Endothelial cell of umbilical vein (primary cell): ENCODE measurements around the gene CHN2. TPM values are rescaled to one million over a fixed set of nuclear protein-coding genes. Genes with fewer than 3 reads are reported as not detected.
"Not testable (repeated sequence)": the region's sequence is repeated elsewhere in the genome, so short reads cannot be mapped to it uniquely, and the experiment has no call there.

ENCODE experiments used
- BruUV-seq: library from RNA; stranded (reverse); fragments of 400-500 nt; replicated peaks from 2 replicates; lab custom pipeline; 2021; lab: Mats Ljungman, UMichigan
- CTCF ChIA-PET: fragments of 300-600, 350-600 bp; sonication (Branson Sonifier 250); formaldehyde crosslinking; loops from one replicate; lab custom pipeline; 2021; ENCODE audit warnings: antibody characterized with exemption, inconsistent platforms; lab: Charles Lee
- POLR2A ChIA-PET: fragments of 300-600, 350-600 bp; sonication (Branson Sonifier 250); formaldehyde crosslinking; loops from one replicate; lab custom pipeline; 2021; ENCODE audit warnings: antibody characterized with exemption, inconsistent platforms; lab: Charles Lee
- DNase-seq: peaks from one replicate; pipeline ENCODE4 v3.0.0-alpha.2; 2011; ENCODE audit warnings: low read depth, low spot score
- FAIRE-seq: peaks from 2 replicates; lab custom pipeline; 2011; peaks lifted over from hg19 to GRCh38; lab: Jason Lieb, UNC
- H2AFZ ChIP-seq: 2 replicates; pipeline ENCODE4 v1.6.0; 2012; ENCODE audit warnings: low read depth, low read length, control low read depth, inconsistent platforms
- H3K27ac ChIP-seq: 2 replicates; pipeline ENCODE4 v1.5.1; 2011; ENCODE audit warnings: low read depth, mild to moderate bottlenecking, control low read depth, low read length, moderate library complexity; ENCODE audit not compliant: insufficient read depth
- H3K27me3 ChIP-seq, 2 experiments: 2 replicates each; pipeline versions ENCODE4 v1.6.0 to v1.6.1; 2011; ENCODE audit warnings: low read length in 2 of 2, mixed read lengths in 1 of 2; ENCODE audit not compliant: control insufficient read depth in 2 of 2, insufficient read depth in 2 of 2
- H3K36me3 ChIP-seq, 2 experiments: 2 replicates in 1 of 2; 3 replicates in 1 of 2; pipeline ENCODE4 v1.5.1; 2011; ENCODE audit warnings: low read length in 2 of 2, mild to moderate bottlenecking in 1 of 2, moderate library complexity in 1 of 2; ENCODE audit not compliant: control insufficient read depth in 2 of 2, insufficient read depth in 2 of 2; ENCODE audit errors: extremely low read depth in 1 of 2
- H3K4me1 ChIP-seq: 3 replicates; pipeline ENCODE4 v1.5.1; 2011; ENCODE audit warnings: mild to moderate bottlenecking, low read length; ENCODE audit not compliant: control insufficient read depth, insufficient read depth; ENCODE audit errors: extremely low read depth
- H3K4me2 ChIP-seq: 2 replicates; pipeline ENCODE4 v1.6.1; 2011; ENCODE audit warnings: low read length, control low read depth, mixed read lengths; ENCODE audit not compliant: insufficient read depth
- H3K4me3 ChIP-seq, 3 experiments: fragments of 200-600 bp in 1 of 3; sonication (generic), shearing (Covaris generic) in 1 of 3; replicated peaks in 1 of 3; 2 replicates each; pipeline ENCODE4 v1.5.1; 2011 to 2016; ENCODE audit warnings: control low read depth in 3 of 3, low read length in 3 of 3, mild to moderate bottlenecking in 2 of 3, inconsistent platforms in 1 of 3, low read depth in 1 of 3, moderate library complexity in 1 of 3; ENCODE audit not compliant: insufficient read depth in 1 of 3
- H3K79me2 ChIP-seq: 2 replicates; pipeline ENCODE4 v1.6.0; 2012; ENCODE audit warnings: low read length, inconsistent platforms; ENCODE audit not compliant: control insufficient read depth, insufficient read depth
- H3K9ac ChIP-seq: replicated peaks from 2 replicates; pipeline ENCODE3; 2011; ENCODE audit warnings: low read length, control low read depth; ENCODE audit not compliant: insufficient read depth; ENCODE audit errors: extremely low read depth
- H3K9me1 ChIP-seq: replicated peaks from 3 replicates; pipeline ENCODE4 v1.6.0; 2011; ENCODE audit warnings: mild to moderate bottlenecking, low read length; ENCODE audit not compliant: control insufficient read depth, insufficient read depth; ENCODE audit errors: extremely low read depth
- H3K9me3 ChIP-seq: replicated peaks from 2 replicates; pipeline ENCODE4 v1.5.1; 2012; ENCODE audit warnings: low read length, inconsistent platforms; ENCODE audit not compliant: control insufficient read depth, insufficient read depth
- H4K20me1 ChIP-seq: replicated peaks from 2 replicates; pipeline ENCODE3; 2011; ENCODE audit warnings: mild to moderate bottlenecking, low read length; ENCODE audit not compliant: control insufficient read depth, insufficient read depth; ENCODE audit errors: extremely low read depth
- CTCF ChIP-seq, 2 donors: IDR thresholded peaks; 1 replicate in 1 of 2; 2 replicates in 1 of 2; pipeline ENCODE4 v1.5.1; 2011; ENCODE audit warnings: low read length in 2 of 2, mild to moderate bottlenecking in 2 of 2, moderate library complexity in 2 of 2, control low read depth in 1 of 2, inconsistent platforms in 1 of 2, low read depth in 1 of 2; ENCODE audit not compliant: insufficient read depth in 1 of 2; ENCODE audit errors: extremely low read depth in 1 of 2
- EZH2 ChIP-seq: IDR thresholded peaks from 2 replicates; pipeline ENCODE4 v1.6.1; 2012; ENCODE audit warnings: borderline replicate concordance, low read depth, mild to moderate bottlenecking, moderate library complexity, low read length, inconsistent platforms; ENCODE audit not compliant: severe bottlenecking
- FOS ChIP-seq: IDR thresholded peaks from 2 replicates; pipeline ENCODE4 v1.6.1; 2011; ENCODE audit warnings: mild to moderate bottlenecking, low read length, moderate library complexity, borderline replicate concordance; ENCODE audit not compliant: insufficient read depth
- GATA2 ChIP-seq: IDR thresholded peaks from 2 replicates; pipeline ENCODE4 v1.7.0; 2011; ENCODE audit warnings: low read depth, mild to moderate bottlenecking, moderate library complexity, mixed read lengths, low read length; ENCODE audit not compliant: insufficient read length, insufficient read depth
- JUN ChIP-seq: IDR thresholded peaks from 2 replicates; pipeline ENCODE4 v1.6.1; 2011; ENCODE audit warnings: borderline replicate concordance, low read depth; ENCODE audit not compliant: insufficient read length, insufficient read depth
- MAX ChIP-seq: IDR thresholded peaks from 2 replicates; pipeline ENCODE4 v1.6.1; 2011; ENCODE audit not compliant: insufficient read depth, insufficient read length
- MYC ChIP-seq: IDR thresholded peaks from one replicate; pipeline ENCODE4 v1.6.1; 2011; ENCODE audit warnings: mild to moderate bottlenecking, low read depth, low read length
- POLR2A ChIP-seq: IDR thresholded peaks from 2 replicates; pipeline ENCODE4 v1.6.1; 2012; ENCODE audit warnings: low read depth, mild to moderate bottlenecking, control low read depth, low read length
- POLR2AphosphoS5 ChIP-seq: IDR thresholded peaks from 2 replicates; pipeline ENCODE4 v1.6.1; 2012; ENCODE audit warnings: low read depth, mild to moderate bottlenecking, control low read depth, low read length, moderate library complexity; ENCODE audit not compliant: insufficient read depth
- dilution Hi-C: fragments of 300-500 bp; cut with MboI; formaldehyde crosslinking; loops from one replicate; pipeline ENCODE4 v1.15.0; 2019; ENCODE audit warnings: low sequenced_read_pairs; ENCODE audit not compliant: extremely low pct_ligation_motif_present
- intact Hi-C: fragments of 100-400 bp; cut with micrococcal nuclease; formaldehyde crosslinking; loops from one replicate; pipeline ENCODE4 v1.10.0; 2022
- polyA plus RNA-seq, 4 experiments: library from polyadenylated mRNA; depleted of rRNA in 3 of 4; stranded (reverse) in 3 of 4; unstranded in 1 of 4; fragments of >200 nt; gene quantifications; 2 replicates each; pipeline versions ENCODE4 v1.2.1 to v1.2.3, GENCODE V29; 2011 to 2012; ENCODE audit warnings: missing spikeins in 1 of 4
- total RNA-seq: library from RNA; stranded (reverse); gene quantifications from 2 replicates; pipeline ENCODE4 v1.2.3, GENCODE V29; 2021

Gene CHN2
- total and polyA plus RNA-seq, 2 donors (not counting 3 experiments of a cell fraction or from before 2014, with no cell fraction given): 1.4 to 5.0 TPM

DNA sequence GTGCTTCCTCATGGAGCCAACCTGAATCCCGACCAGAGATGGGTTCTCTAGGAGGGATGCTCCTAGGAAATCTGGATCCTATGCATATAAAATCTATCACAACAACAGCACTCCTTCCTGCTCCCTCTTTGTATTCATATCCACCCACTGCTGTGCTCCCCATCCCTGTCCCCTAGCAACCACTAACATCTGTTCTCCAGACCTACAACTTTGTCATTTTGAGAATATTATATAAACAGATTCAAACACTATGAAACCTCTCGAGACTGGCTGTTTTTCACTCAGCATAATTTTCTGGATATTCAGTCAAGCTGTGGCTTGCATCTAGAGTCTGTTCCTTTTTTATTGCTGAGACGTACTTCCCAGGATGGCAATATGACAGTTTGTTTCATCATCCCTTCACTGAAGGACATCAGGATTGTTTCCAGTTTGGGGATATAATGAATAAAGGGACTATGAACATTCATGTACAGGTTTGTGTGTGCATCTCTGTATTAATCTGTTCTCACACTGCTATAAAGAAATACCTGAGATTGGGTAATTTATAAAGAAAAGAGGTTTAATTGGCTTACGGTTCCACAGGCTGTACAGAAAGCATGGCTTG is 333.0 kb downstream of the CHN2 start:
- no peaks in the 10 kb centered on the region for H3K27me3 ChIP-seq
- H4K20me1 ChIP-seq: no peaks in the 10 kb centered on the region
- ChIA-PET CTCF (no interaction called here), POLR2A (no interaction called here)
- no peak overlapping the region for H3K27ac ChIP-seq
- FAIRE-seq: no peak
- no peak for TF ChIP-seq MYC
- no peak for TF ChIP-seq POLR2A
- no peak for TF ChIP-seq JUN
- TF ChIP-seq FOS: no peak
- TF ChIP-seq GATA2: no peak
- no peak for TF ChIP-seq EZH2
- TF ChIP-seq MAX: no peak
- TF ChIP-seq CTCF (IDR thresholded peaks at IDR 0.05; ENCODE audit: extremely low read depth in 1 of 2, insufficient read depth in 1 of 2, low read depth in 1 of 2, low read length in 2 of 2): no peak
- TF ChIP-seq POLR2AphosphoS5: no peak
- H3K9me3 ChIP-seq: no peaks in the 10 kb centered on the region
- no TSS peak for BruUV-seq
- no peaks in the 10 kb centered on the region for H3K4me1 ChIP-seq
- H3K4me3 ChIP-seq: no peak overlapping the region
- no peak for DNase-seq
- H3K9ac ChIP-seq: no peak overlapping the region
- H3K9me1 ChIP-seq: no peaks in the 10 kb centered on the region
- H2AFZ ChIP-seq: no peak overlapping the region
- H3K4me2 ChIP-seq: no peak overlapping the region
- dilution Hi-C loops (no loop called here), intact Hi-C loops (no loop called here)
- H3K79me2 ChIP-seq: no peaks in the 10 kb centered on the region
- no peaks in the 10 kb centered on the region for H3K36me3 ChIP-seq

GRCh38 chr7:29528526-29528925 is 334.0 kb downstream of the CHN2 start:
- CTCF ChIA-PET, intact Hi-C loops, dilution Hi-C loops: not testable (repeated sequence)

More at GRCh38 chr7:29528526-29528925, 334.0 kb downstream of the CHN2 start:
- H3K4me3 ChIP-seq, H3K27me3 ChIP-seq, POLR2A ChIA-PET, BruUV-seq, H3K36me3 ChIP-seq, DNase-seq, FAIRE-seq, H3K4me2 ChIP-seq, H3K79me2 ChIP-seq, H3K4me1 ChIP-seq, H3K9ac ChIP-seq, H4K20me1 ChIP-seq, H3K27ac ChIP-seq, H3K9me1 ChIP-seq, H2AFZ ChIP-seq, H3K9me3 ChIP-seq: not testable (repeated sequence)
